HK-2 (cell line): ENCODE measurements around the gene SRP68.

Experiments used
- DNase-seq: peaks from one replicate; pipeline ENCODE4 v3.0.0-alpha.2; 2018; ENCODE audit not compliant: unreplicated experiment

The SRP68 gene

DNA sequence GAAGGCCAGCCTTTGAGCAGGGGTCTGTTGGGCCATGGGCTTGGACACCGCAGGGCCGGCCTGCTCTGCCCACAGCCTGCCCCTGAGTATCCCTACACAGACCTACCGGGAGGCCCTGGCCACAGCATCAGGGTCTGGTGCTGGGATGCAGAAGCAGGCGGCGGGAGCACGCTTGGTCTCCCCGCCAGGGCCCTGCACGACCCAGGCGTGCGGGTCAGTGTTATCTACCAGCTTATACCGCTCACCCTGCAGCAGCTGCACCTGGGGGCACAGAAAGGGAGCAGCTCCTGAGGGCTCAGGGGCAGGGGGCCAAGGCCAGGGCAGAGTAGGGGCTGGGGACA, 54.0 kb downstream of the SRP68 start:
- no peak for DNase-seq

- no peak for DNase-seq
These were observed 54.6 kb downstream of the SRP68 start for GRCh38 chr17:76017481-76018339.

GRCh38 chr17:76014925-76015261, 57.4 kb downstream of the SRP68 start:
- no peak for DNase-seq

DNA sequence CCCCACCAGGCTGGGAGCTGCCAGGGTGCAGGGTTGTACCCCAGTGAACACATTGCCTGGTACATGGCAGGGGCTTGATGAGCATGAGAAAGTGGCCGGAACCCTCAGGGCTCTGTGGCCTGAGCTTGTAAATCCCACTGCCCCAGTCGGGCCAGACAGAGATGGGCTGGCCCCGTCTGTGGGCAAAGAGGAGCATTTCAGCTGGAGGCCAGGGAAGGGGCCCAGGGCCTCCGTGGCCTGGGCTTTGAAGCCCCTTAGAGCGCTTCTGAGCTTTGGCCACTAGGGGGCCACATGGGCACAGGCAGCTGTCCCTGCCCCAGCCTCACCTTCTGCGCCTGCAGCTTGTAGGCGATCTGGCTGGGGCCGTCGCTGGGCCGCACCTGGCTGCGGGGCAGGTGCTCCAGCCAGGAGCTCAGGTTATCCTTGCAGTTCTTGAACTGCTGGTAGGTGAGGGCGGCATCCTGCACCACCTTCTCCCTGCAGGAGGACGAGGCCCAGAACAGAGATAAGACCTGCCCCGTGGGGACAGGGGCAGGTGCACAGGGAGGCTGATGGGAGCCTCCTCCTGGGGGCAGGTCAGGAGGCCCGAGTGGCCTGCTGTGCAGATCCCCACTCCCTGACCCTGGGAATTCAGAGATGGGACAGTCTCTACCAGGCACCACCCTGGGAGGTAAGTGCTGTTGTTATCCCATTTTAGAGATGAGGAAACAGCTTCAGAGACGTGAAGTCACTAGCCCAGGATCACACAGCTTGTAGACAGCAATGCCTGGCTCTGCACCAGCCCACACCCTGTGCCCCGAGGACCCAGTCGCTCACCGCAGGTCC, 58.0 kb downstream of the SRP68 start:
- DNase-seq, result peak; percentile 65

DNA sequence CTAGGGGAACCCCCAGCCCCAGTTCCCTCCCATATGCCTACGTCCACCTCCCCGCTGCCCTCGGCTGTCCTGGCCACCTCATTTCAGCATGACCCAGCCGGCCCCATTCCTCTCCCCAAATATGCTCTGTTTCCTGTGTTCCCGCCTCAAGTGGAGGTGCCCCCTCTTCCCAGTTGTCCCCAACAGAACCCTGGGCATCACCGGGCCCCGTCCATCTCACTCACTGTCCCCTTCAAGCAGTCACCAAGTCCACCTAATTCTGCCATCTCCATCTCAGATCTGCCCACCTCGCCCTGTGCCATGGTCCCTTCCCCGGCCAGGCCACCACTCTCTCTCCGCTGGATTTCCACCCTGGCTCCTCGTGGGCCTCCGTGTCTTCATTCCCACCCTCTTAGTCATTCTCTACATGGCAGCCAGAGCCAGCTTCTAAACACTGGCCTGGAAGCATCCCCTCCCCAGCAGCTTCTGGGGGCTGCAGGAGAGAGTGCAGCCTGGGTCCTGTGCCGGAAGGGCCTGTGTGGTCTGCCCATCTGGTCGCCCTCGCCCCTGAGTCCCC, 58.9 kb downstream of the SRP68 start:
- no peak for DNase-seq

GRCh38 chr17:76011951-76012350, 60.4 kb downstream of the SRP68 start:
- DNase-seq, result no peak

GRCh38 chr17:76009969-76010661, 62.2 kb downstream of the SRP68 start:
- no peak for DNase-seq

GRCh38 chr17:76009447-76009846, 62.9 kb downstream of the SRP68 start:
- DNase-seq, result no peak

DNA sequence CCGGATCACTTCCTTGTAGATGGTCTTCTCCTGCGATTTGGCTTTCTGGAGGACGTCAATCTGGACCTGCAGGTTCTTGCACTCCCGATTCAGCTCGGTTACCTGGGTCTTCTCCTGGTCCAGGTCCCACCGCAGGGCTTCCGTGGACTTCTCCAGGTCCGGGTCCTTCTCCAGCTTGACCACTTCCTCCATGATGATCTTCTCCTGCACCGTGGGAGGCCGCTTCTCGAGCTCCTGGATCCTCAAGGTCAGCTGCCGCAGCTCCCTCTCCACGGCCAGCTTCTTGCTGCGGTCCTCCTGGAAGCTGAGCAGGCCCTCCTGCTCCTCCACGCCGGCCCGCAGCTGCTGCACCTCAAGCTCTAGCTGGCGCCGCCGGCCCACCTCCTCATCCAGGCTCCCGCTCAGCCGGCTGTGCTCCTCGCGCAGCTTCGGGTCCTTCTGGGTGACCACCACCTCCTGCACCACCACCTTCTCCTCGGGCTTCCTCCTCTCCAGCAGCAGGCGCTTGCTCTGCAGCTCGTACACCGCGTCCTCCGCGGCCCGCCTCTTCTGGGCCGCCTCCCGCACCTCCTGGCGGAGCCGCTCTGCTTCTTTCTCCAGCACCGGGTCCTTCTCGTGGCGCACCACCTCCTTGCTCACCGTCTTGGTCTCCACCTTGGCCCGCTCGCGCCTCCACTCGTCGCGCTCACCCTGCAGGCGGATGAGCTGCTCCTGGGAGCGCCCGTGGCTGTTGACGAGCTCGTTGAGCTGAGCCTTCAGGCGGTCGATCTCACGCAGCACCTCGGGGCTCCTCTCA, 63.5 kb downstream of the SRP68 start:
- no peak for DNase-seq

- DNase-seq, result no peak
These were observed 64.1 kb downstream of the SRP68 start for GRCh38 chr17:76008208-76008607.

GRCh38 chr17:76007850-76008165, 64.5 kb downstream of the SRP68 start:
- DNase-seq, result no peak

DNA sequence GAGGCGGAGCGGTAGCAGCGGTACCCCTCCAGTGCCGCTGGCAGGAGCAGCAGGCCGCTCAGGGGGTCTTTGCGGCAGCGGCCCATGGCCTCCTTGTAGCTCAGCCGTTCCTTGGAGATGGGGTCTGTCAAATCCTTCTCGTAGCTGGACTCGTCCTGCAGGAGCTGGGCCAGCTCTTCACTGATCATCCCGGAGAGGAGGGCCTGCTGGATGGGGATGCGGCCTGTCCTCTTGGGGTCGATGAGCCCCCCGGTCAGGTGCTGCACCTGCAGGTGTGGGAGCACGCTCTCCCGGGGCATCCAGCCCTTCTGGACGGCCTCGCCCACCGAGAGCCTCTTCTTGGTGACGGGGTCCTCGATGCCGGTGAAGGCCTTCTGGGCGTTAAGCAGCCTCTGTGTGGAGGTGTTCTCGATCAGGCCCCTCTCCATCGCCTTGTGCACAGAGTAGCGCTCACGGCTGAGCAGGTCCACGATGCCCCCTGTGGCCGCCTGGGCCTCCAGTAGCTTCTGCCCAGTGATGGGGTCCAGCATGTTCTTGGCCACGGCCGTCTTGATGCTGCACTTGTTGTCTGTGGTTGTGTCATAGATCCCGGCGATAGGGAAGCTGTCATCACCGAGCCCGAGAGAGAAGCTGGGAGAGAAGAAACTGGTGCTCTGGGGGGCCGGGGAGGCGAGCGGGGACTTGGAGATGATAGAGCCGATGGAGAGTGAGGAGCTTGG, 65.0 kb downstream of the SRP68 start:
- DNase-seq, result no peak

DNA sequence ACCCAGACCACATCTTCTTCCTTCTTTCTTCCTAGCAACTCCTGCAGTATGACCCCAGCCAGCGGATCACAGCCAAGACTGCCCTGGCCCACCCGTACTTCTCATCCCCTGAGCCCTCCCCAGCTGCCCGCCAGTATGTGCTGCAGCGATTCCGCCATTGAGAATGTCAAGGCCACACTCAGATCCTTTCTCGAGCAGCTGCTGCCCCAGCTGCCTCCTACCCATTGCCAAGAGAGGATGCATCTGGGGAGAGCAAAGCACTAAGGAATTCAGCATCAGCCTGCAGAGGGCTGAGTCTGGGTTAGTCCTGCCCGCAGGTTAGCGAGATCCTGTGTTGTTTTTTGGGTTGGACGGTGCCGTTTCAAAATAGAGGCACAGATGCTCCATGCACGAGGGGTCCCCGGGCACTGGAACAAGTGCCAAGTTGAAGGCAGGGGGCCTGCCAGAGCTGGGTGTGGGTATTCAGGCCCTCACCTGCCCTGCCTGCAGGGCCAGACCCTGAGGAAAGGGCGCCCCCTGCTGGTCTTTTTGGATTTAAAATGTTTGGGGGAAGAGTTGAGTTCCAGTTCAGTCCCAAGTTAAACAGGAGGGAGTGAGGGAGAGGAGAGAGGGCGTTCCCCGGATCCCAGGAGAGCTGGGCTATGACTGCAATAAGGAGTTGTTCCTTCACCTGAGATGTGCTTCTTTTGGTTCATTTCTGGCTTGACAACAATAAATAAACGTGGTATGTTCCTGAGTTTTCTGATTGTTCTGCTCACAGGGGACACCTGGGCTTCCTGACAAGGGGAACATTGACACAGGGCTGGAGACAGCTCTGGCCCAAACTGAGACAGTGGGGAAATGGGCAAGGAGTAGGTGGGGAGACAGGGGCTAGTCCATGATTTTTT, 66.8 kb downstream of the SRP68 start:
- DNase-seq, result peak; percentile 72

- peak; percentile 33 for DNase-seq
These were observed 67.5 kb downstream of the SRP68 start for GRCh38 chr17:76004750-76005262.

- no peak for DNase-seq
These were observed 68.4 kb downstream of the SRP68 start for GRCh38 chr17:76003915-76004314.

DNA sequence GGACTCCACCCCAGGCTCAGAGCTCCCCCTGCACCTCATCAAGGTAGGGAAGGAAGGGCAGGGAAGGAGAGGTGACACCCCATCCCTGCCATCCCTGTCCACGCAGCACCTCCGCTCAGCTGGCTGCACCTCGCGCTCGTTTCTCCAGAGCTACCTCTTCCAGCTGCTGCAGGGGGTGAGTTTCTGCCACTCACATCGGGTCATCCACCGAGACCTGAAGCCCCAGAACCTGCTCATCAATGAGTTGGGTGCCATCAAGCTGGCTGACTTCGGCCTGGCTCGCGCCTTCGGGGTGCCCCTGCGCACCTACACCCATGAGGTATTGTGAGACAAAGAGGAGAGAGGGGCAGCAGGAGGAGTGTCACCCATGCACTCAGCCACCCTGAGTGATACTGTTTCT, 70.2 kb downstream of the SRP68 start:
- DNase-seq, result no peak

- DNase-seq, result no peak
These were observed 71.4 kb downstream of the SRP68 start, which contains the start of gene CDK3 for GRCh38 chr17:76000755-76001521. CDK3 (plus strand) TSS chr17:76000855; CDS start chr17:76001426, 571 bp downstream.

- DNase-seq, result peak; percentile 66
These were observed 72.1 kb downstream of the SRP68 start for GRCh38 chr17:76000016-76000754.
